IPS-NIHi7 (cell line): Measurements from ENCODE around the gene OR1S2.
"Not testable (repeated sequence)": the region's sequence is repeated elsewhere in the genome, so short reads cannot be mapped to it uniquely, and the experiment has no call there.

ENCODE experiments used
- DNase-seq: peaks from one replicate; pipeline ENCODE4 v3.0.0; 2012; ENCODE audit warnings: mixed read lengths; ENCODE audit errors: extremely low spot score

Gene OR1S2, protein sequence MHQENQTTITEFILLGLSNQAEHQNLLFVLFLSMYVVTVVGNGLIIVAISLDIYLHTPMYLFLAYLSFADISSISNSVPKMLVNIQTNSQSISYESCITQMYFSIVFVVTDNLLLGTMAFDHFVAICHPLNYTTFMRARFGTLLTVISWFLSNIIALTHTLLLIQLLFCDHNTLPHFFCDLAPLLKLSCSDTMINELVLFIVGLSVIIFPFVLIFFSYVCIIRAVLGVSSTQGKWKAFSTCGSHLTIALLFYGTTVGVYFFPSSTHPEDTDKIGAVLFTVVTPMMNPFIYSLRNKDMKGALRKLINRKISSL

DNA sequence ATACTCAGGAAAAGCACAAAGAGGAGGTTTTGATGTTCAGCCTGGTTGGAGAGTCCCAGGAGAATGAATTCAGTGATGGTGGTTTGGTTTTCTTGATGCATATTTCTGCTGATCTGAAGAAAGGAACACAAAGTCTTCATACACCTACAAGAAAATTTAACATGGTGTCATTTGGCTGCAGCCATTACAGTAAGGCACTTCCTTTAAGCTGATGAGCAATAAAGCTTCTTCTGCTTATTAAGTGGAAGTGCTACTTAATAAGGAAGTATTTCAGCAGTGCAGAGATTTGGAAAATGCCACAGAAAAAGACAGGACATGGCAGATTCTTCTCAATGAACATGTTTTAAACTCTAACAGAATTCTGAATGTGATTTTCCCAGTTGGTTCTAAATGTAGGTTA is at the start of gene OR1S2:
Gene OR1S2, minus strand, starts transcription at position 101 of the 400 bp plus-strand sequence. Its CDS starts 0 bp downstream, at position 101.
- DNase-seq: no peak

DNA sequence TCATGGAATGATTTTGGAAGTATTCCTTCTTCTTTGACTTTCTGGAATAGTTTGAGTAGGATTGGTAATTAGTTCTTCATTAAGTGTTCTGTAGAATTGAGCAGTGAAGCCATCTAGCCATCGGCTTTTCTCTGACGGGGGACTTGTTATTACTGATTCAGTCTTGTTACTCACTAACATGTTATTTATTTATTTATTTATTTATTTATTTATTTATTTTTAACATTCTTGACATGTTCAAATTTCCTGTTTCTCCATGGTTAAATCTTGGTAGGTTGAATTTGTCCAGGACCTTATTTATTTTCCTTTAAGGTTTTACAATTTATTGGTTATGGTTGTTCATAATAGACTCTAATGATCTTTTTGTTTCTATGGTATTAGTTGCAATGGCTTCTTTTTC is 40.0 kb upstream of the OR1S2 start:
- no peak for DNase-seq

DNA sequence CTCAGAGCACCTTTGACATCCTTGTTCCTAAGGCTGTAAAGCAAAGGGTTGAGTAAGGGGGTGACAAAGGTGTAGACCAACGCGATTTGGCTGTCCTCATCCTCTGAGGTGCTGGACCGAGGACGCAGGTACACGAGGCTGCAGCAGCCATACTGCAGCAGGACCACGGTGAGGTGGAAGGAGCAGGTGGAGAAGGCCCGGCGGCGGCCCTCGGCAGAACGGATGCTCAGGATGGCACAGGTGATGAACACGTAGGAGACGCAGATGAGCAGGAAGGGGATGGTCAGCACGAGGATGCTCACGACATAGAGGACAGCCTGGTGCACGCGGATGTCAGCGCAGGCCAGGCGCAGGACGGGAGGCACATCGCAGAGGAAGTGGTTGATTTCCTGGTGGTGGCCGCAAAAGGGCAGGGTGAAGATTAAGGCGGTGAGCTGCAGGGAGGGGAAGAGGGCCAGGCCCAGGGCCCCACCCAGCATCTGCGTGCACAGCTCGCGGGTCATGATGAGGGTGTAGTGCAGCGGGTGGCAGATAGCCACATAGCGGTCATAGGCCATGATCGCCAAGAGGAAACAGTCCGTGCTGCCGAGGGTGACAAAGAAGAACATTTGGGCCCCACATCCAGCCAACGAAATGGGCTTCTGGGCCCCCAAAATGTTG is 24.1 kb upstream of the OR1S2 start:
- DNase-seq: no peak

DNA sequence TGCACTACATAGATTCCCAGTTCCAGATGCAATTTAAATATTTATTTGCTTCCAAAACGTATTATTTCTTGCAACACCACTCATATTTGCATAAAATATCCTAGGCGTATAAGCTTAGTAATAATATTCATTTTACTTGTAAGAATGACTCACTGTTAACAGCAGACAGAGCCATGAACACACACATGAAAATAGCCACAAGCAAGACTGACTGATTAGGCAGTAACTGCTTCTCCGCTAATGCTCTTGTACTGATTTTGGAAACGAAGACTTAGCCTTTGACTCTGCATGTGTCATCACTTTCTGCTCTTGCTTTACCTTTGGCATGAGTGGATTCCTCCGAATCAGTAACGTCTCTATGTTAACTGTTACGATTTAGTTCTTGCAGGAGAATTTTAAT is 18.8 kb upstream of the OR1S2 start:
- no peak for DNase-seq

DNA sequence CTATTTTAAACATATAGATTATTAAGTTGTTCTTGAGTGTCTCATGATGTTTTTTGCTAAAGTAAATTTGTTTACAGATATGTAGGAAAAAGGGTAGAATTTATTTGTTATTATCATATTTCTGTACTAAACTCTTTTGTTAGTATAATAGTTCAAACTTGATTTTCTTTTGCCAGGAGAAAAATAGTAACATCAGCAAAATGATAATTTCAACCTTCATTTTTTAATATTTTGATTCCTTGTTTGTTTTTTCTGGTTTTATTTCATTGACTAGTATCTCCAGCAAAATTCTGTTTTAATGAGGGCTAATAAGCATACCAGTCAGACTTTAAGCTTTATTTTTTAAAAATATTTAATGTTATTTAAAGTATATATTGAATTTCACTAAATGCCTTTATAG is 12.5 kb upstream of the OR1S2 start:
- no peak for DNase-seq

DNA sequence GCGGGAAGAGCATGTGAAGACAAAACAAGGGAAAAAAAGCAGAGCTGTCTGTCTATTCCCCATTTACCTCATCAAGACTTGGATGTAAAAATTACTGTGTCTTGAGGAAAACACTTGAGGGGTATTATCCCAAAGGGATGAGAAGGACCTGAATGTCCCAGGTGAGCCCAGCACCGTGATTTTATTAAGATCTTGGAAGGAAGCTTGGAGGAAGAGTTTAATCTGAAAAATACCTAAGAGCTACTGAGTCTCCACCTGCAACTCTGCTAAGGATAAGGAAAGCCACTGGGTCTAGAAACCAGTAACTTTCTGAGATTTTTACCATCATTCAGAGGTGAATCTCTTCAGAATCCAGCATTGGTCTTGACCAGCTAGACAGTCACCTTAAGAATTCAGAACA is 8.5 kb upstream of the OR1S2 start, which contains the start of gene OR1S1:
Gene OR1S1, plus strand, starts transcription at position 301 of the 400 bp plus-strand sequence.
- not testable (repeated sequence) for DNase-seq

DNA sequence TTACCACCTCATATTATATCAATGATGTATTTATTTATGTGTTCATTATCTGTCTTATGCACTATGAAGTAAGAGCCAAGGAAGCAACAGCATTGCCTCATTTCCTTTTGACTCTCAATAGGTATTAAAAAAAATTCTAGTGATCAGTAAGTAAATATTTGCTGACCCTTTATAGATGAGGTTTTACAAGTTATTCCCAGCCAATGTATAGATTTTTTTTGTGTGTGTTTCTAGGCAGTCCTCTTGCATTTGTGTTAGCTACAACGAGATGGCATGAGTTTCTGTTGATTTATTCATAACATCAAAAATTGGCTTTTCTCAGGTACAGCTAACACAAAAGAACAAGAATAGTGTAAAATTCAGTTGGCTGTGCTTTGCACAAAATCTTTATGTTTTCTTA is 4.7 kb downstream of the OR1S2 start:
- DNase-seq: no peak

DNA sequence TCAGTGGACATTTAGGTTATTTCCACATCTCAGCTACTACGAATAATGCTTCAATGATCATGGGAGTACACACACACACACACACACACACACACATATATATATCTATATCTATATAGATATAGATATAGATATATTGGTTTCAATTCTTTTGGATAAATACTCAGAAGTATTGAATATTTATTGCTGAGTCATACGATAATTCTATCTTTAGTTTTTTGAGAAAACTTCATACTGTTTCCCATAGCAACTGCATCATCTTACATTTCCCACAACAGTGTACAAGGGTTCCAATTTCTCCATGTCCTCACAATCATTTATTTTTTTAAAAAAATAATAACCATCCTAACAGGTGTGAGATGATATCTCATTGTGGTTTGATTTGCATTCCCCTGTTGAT is 8.0 kb downstream of the OR1S2 start:
- DNase-seq: no peak

DNA sequence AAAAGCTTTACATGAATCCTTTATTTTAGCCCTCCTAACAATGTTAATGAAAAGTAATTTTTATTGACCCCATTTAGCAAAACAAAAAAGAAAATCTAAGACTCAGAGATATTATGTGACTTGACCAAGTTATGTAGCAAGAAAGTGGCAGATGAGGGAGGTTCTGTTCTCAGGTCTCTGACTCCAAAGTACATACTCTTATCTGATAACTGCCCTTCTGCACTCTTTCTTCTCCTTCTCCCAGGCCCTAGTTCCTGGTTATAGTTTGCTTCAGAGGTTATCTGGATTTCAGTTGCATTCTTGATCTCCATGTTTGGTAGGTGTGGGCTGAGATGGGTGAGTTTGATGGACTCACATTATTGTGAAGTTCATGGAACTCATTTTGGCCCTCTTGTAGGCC is 10.6 kb downstream of the OR1S2 start:
- no peak for DNase-seq

DNA sequence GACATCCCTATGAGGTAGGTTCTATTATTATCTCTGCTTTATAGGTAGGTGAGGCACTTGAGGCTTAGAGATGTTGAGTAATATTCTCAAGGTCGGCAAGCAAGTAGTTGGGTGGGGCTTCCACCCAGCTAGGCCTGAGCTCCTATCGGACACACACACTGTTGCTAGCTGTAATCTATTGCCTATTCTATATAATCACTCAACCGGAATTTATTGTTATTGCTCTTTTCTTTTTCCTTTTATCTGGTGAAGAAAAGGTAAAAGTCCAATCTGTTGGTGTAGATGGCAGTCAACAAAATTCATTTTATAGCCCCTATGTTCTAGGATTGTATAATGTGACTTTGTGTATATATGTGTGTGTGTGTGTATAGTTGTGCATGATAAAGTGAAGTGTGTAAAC is 11.7 kb downstream of the OR1S2 start:
- DNase-seq: no peak

DNA sequence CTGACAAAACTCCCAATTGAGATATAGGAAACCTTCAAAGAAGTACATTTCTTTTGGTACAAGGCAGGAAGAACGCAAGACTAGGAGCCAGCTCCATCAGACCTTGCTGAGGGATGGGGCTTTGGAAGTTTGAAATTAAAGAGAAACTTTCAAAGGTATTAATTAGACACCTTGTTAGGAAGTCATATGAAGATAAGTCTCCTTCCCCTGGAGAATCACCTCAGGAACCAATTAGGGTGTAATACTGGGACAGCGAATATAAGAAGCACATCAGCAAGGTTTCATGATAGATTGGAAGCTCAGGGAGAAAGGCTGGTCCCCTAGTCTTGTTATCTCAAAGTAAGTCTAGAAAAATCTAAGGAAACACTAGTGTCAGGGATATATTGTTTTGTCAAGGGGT is 15.2 kb downstream of the OR1S2 start, which contains the start of gene OR9Q2:
Gene OR9Q2, plus strand, starts transcription at position 301 of the 400 bp plus-strand sequence. CDS start 1,421 bp downstream, outside the sequence.
- DNase-seq: no peak

DNA sequence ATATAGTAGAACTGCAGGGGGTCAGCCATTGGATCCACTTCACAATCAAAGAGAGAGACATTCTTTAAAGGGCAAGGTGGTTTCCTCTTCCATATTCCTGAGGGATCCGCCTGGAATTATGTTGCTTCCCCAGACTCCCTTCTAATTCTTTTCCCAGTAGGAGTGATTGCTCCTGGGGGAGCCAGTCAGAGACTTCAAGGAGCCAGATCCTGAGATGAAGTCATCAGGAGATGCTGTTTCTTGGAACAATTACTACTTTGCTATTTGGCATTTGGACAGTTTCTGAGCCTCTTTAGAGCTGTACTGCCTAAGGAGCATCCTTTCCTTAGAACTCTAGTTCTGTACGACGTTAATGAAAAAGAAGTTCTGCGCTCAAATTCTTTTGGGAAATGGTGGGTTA is 17.0 kb downstream of the OR1S2 start:
- no peak for DNase-seq

DNA sequence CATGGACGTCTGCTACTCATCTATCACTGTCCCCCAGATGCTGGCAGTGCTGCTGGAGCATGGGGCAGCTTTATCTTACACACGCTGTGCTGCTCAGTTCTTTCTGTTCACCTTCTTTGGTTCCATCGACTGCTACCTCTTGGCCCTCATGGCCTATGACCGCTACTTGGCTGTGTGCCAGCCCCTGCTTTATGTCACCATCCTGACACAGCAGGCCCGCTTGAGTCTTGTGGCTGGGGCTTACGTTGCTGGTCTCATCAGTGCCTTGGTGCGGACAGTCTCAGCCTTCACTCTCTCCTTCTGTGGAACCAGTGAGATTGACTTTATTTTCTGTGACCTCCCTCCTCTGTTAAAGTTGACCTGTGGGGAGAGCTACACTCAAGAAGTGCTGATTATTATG is 24.3 kb downstream of the OR1S2 start:
- DNase-seq: no peak

DNA sequence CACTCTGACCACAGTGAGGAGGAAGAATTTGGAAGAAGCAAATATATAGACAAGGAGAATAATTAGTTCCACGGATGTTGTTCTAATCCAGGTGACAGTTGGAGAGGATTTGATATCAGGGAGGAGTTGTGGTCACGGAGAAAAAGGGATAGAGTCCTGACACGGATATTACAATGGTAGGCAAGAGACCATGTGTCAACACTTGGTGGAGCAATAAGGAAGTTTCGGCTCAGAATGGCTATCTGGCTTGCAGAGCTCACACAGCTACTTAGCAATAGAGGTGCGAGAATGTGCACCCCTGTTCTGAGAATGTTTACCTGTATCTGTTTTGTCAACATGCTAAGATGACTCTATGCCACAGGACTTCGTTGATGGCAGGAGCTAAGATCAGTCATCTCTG is 25.5 kb downstream of the OR1S2 start:
- DNase-seq: no peak

DNA sequence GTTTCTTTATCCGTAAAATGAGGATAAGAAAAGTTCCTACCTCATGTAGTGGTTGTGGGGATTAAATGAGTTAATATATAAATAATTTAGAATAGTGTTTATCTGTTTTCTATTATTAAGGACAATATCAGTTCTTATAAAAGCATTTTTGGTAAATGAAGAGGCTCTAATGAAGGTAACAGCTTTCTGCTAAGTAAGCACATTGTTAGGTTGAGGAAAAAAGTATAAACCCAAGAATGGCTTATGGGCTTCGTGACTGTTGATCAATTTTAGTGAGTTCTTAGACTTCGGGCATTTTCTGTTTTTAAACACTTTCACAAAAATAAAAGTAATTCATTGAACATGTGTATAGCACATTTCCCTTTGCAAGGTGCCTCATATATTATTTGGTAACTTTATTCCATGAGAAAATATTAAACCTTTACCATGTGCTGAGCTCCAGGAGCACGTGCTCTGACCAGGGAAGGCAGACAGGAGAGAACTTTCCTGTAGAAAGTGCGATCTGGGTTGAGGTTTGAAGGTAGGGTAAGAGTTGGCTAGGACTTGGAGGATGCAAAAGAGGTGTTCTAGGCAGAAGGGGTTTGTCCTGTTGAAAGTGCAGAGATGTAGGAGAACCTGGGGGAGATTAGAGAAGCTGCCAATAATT is 26.4 kb downstream of the OR1S2 start:
- DNase-seq: no peak

DNA sequence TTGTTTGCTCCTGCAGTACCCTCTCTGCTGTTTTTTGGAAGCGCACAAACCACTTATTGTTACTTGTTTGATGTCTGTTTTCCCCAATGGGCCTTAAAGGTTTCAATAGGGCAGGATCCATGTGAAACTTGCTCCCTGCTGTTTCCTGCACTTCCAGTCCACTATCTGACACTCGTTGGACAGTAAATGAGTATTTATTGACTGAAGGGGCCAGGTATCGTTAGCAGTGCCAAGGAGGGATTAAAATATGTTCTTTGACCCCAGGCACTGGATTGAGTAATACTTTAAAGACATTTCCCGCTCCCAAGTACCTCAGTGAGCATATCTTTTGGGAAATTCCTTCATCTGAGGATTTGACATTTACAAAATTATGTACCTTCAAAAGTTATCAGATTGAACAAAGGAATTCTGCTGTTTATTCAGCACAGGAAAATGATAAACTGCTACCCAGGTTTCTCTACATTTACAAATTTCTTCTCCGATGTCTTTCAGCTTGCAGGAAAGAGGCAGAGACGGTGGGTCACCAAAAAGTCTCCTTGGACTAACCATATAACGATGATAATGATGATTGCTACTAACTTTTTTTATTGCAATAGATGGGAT is 38.3 kb downstream of the OR1S2 start:
- no peak for DNase-seq

DNA sequence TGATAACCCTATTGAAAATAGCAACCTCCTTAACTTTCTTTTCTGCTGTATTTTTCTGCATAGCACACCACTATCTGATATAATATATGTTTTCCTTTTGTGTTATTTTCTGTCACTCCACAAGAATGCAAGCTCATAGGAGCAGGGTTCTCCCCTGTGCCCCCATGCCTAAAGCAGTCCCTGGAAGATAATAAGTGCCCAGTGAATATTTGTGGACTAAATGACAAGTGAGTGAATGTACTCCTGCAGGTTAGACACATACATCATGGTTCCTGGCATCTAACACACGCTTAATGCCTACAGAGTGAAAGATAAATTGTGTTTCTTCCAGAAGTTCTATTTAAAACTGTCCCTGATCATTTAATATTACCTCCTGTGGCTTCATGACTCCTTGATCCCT is 39.0 kb downstream of the OR1S2 start:
- DNase-seq: no peak

DNA sequence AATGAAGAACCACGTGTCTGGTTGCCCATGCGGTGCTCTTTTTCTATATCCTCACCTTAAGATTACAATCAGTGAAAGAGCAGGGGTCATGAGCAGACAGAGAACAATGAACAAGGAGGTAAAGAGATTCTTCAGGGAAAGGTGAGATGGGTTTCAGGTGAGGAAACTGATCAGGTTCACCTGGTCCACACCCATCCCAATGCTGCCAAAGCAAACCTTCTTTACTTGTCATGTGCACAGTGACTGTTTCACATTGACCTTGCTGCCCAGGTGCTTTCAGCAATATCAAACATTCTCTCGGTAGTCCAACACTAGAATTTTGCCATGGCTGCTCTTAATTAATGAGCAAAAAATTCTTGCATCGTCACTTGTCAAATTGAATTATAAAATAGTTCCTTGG is 39.6 kb downstream of the OR1S2 start:
- no peak for DNase-seq
